GM18870 (cell line): ENCODE measurements around the gene VANGL2.

ENCODE experiments used
- ATAC-seq: cut with Tn5 transposase; IDR thresholded peaks from one replicate; pipeline ENCODE4 v1.9.1; 2021; ENCODE audit warnings: moderate library complexity; ENCODE audit not compliant: unreplicated experiment

The VANGL2 gene

GRCh38 chr1:160455153-160455517 is 54.8 kb downstream of the VANGL2 start:
- ATAC-seq: no peak

DNA sequence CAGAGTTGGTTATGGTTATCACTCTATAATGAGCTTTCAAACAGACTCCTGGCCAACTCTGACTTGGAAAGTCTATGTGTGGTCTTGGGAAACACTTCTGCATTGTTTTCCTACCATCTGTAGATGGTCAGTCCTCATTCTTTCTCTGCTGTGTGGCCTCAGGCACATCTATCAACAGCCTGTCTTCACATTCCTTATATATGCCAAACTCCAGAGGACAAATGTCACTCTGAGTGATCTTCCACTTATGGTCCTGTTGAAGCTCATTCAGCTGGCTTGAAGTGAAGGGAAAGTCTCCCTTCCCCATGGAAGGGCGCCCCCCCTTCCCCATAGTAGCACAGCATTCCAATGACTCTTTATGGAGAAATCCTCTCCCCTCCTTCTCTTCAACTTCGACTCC is 58.7 kb downstream of the VANGL2 start:
- ATAC-seq: no peak

GRCh38 chr1:160459687-160460086 is 59.3 kb downstream of the VANGL2 start:
- no peak for ATAC-seq

- ATAC-seq: no peak
Measured at GRCh38 chr1:160460214-160460642, 59.9 kb downstream of the VANGL2 start.

DNA sequence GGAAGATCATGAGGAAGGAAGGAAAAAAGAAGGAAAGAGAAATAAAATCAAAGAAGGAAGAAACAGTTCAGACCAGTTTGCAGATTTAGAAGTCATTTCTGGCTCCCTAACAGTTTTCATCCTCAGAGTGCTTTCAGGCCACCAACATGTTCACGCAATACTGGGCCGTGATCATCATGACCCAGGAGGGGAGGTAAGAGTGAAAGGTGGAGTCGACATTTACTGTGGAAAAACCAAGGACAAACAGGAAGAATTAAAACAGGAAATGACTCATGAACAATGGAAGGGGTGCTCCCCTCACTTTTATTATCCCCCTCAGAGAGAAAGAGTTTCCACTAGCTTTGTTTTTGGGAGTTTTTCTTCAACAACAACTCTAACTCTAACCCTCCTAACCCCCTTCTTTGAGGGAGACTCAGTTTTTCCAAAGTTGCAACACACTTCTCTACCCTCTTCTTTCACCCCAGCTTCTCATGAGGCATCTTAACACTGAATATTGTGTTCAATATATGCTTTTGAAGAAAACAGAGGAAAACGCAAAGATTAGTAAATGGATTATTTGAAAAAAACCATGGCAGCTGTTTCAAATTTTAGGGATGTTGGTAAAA is 60.4 kb downstream of the VANGL2 start:
- no peak for ATAC-seq

- no peak for ATAC-seq
Measured at GRCh38 chr1:160465123-160465522, 64.8 kb downstream of the VANGL2 start.

- no peak for ATAC-seq
Measured at GRCh38 chr1:160466961-160467360, 66.6 kb downstream of the VANGL2 start.

DNA sequence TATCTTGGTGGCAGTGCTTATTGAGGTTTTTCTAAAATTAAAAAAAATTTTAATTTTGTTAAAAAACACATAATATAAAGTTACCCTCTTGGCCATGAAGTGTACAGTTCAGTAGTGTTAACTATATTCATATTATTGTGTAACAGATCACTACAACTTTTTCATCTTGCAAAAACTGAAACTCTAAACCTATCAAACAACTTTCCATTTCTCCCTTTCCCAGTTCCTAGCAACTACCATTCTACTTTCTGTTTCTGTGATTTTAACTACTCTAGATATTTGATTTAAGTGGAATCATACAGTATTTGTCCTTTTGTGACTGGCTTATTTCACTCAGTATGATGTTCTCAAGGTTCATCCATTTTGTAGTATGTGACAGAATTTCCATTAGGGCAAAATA is 67.2 kb downstream of the VANGL2 start:
- ATAC-seq: no peak

GRCh38 chr1:160471253-160471652 is 70.9 kb downstream of the VANGL2 start:
- no peak for ATAC-seq

DNA sequence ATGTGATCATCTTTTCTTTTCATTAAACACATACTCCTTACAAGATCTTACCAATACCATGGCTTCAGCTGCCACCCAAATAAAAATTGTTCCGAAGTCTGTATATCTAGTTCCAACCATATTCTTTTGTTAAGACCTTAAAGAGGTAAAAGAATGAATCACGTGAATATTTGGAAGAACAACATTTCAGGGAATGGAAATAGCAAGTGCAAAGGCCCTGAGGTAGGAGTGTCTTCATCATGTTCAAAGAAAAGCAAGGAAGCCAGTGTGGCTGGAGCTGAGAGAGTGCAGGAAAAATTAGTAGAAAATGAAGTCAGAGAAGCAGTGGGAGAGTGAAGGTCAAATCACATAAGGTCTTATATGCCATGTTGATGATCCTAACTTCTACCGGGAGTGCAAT is 71.7 kb downstream of the VANGL2 start:
- no peak for ATAC-seq

- peak; percentile 61 for ATAC-seq
Measured at GRCh38 chr1:160474392-160475242, 74.3 kb downstream of the VANGL2 start.
